OCI-LY3 (cell line): Measurements from ENCODE around the gene PALD1.

Source experiments
- CTCF ChIP-seq: fragments of 200-600, 300-600 bp; sonication (generic); IDR thresholded peaks from 2 replicates; pipeline ENCODE4 v1.5.1; 2014; ENCODE audit warnings: antibody characterized with exemption, low read length, low read depth
- EZH2phosphoT487 ChIP-seq: fragments of 200-600 bp; shearing (Covaris generic); IDR thresholded peaks from 2 replicates; pipeline ENCODE4 v1.6.1; 2018; ENCODE audit warnings: antibody characterized with exemption, mixed run types, low read depth

- TF ChIP-seq CTCF, result no peak
- TF ChIP-seq EZH2phosphoT487, result no peak
Observed at GRCh38 chr10:70507966-70508365, 29.4 kb downstream of the PALD1 start.
